Prostate gland (tissue), 2 donors: Measurements from ENCODE around the gene LETMD1. TPM values are rescaled to one million over a fixed set of nuclear protein-coding genes. Genes with fewer than 3 reads are reported as not detected.
"Not testable (repeated sequence)": the region's sequence is repeated elsewhere in the genome, so short reads cannot be mapped to it uniquely, and the experiment has no call there.

Source experiments
- DNase-seq: peaks from one replicate; pipeline ENCODE4 v3.0.0-alpha.2; 2019; ENCODE audit warnings: low spot score
- H3K27ac ChIP-seq, 2 donors: fragments of 200-600 bp; sonication (generic); 2 replicates each; pipeline ENCODE4 v1.5.1; 2017 to 2019
- H3K27me3 ChIP-seq: fragments of 200-600 bp; sonication (generic); replicated peaks from 2 replicates; pipeline ENCODE4 v1.5.1; 2019; ENCODE audit not compliant: insufficient read depth
- H3K36me3 ChIP-seq, 2 donors: fragments of 200-600 bp; sonication (generic); 1 replicate in 1 of 2; 2 replicates in 1 of 2; pipeline versions ENCODE4 v1.5.1 to v1.8.1; 2017 to 2019
- H3K4me1 ChIP-seq: fragments of 200-600 bp; sonication (generic); replicated peaks from 2 replicates; pipeline ENCODE4 v1.5.1; 2019
- H3K4me3 ChIP-seq, 2 donors: fragments of 200-600 bp; sonication (generic); 2 replicates each; pipeline ENCODE4 v1.5.1; 2017 to 2019
- H3K9me3 ChIP-seq: fragments of 200-600 bp; sonication (generic); 2 replicates; pipeline ENCODE4 v1.5.1; 2017
- CTCF ChIP-seq, 4 experiments: fragments of 200-600 bp in 2 of 4; fragments of 450-650 bp in 2 of 4; sonication (generic) in 2 of 4; IDR thresholded peaks; 1 replicate in 3 of 4; 2 replicates in 1 of 4; pipeline ENCODE4 v1.5.1; 2016 to 2019; ENCODE audit warnings: antibody characterized with exemption in 4 of 4, mild to moderate bottlenecking in 2 of 4, moderate library complexity in 2 of 4
- POLR2A ChIP-seq: fragments of 450-650 bp; IDR thresholded peaks from one replicate; pipeline ENCODE4 v1.6.1; 2016; ENCODE audit warnings: antibody characterized with exemption, mild to moderate bottlenecking
- POLR2AphosphoS5 ChIP-seq: sonication (generic); formaldehyde crosslinking; IDR thresholded peaks from one replicate; pipeline ENCODE4 v1.6.1; 2017; ENCODE audit warnings: antibody characterized with exemption
- WGBS: methylation state at CpG from one replicate; pipeline ENCODE4 v1.1.5; 2018; 5-methylcytosine and 5-hydroxymethylcytosine counted together
- intact Hi-C: fragments of 100-400 bp; cut with DNase I; formaldehyde crosslinking; loops from one replicate; pipeline ENCODE4 v1.14.2; 2022
- total RNA-seq, 2 donors: library from RNA; depleted of rRNA; stranded (reverse); fragments of >200 nt; gene quantifications; one replicate each; pipeline ENCODE4 v1.1.0, GENCODE V29; 2016

Gene LETMD1
- total RNA-seq, 2 donors from 2014 or later, result 63.3 to 63.6 TPM

DNA sequence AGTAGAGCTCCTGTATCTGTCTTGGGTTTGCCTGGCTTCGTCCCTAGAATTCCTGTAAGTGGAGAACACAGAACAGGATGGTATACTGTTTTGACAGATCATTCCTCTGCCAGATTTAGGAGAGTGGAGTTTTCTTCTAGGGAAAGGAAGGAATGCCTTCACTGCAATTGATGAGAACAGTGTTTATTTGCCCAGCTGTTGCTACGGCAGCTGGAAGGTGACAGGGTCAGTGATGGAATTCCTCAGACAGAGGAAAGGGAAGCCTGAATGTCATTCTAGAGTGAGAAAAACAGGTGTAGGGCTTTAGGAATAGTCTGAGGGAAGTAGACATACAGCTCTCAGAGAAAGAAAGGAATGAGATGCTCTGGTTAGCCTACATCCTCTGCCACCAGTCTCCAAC, 23.5 kb downstream of the LETMD1 start:
- H3K4me3 ChIP-seq, result no peak overlapping the region
- no peak overlapping the region for H3K27ac ChIP-seq
- no peak for TF ChIP-seq POLR2AphosphoS5
- no peak for TF ChIP-seq POLR2A
- no peak for TF ChIP-seq CTCF (IDR thresholded peaks at IDR 0.05)
- H3K27me3 ChIP-seq, result no peaks in the 10 kb centered on the region
- H3K4me1 ChIP-seq, result no peaks in the 10 kb centered on the region
- intact Hi-C loops, result no loop called here
- WGBS, result 86% methylated on average over 2 of the region's 2 CpGs
- H3K36me3 ChIP-seq, result peaks cover 0 to 10% of the 10 kb centered on the region in 2 donors
- no peak for DNase-seq
- no peaks in the 10 kb centered on the region for H3K9me3 ChIP-seq

- TF ChIP-seq CTCF (IDR thresholded peaks at IDR 0.05) (no peak), POLR2AphosphoS5 (no peak), POLR2A (no peak)
- intact Hi-C loops, result no loop called here
- 94% methylated on average over 5 of the region's 5 CpGs for WGBS
- H3K4me1 ChIP-seq, result no peaks in the 10 kb centered on the region
- no peaks in the 10 kb centered on the region for H3K27me3 ChIP-seq
- no peak overlapping the region for H3K27ac ChIP-seq
- H3K4me3 ChIP-seq, result no peak overlapping the region
- H3K9me3 ChIP-seq, result no peaks in the 10 kb centered on the region
- no peaks in the 10 kb centered on the region for H3K36me3 ChIP-seq
- no peak for DNase-seq
Measured at GRCh38 chr12:51075390-51075789, 27.3 kb downstream of the LETMD1 start.

- no peaks in the 10 kb centered on the region for H3K27me3 ChIP-seq
- no peak overlapping the region for H3K27ac ChIP-seq
- intact Hi-C loops, result no loop called here
- H3K9me3 ChIP-seq, result no peaks in the 10 kb centered on the region
- H3K4me1 ChIP-seq, result no peaks in the 10 kb centered on the region
- 91% methylated on average over 10 of the region's 10 CpGs for WGBS
- no peak overlapping the region for H3K4me3 ChIP-seq
- DNase-seq, result no peak
- H3K36me3 ChIP-seq, result no peaks in the 10 kb centered on the region
- no peak for TF ChIP-seq CTCF (IDR thresholded peaks at IDR 0.05)
- TF ChIP-seq POLR2AphosphoS5, result no peak
Measured at GRCh38 chr12:51076236-51076930, 28.3 kb downstream of the LETMD1 start.

DNA sequence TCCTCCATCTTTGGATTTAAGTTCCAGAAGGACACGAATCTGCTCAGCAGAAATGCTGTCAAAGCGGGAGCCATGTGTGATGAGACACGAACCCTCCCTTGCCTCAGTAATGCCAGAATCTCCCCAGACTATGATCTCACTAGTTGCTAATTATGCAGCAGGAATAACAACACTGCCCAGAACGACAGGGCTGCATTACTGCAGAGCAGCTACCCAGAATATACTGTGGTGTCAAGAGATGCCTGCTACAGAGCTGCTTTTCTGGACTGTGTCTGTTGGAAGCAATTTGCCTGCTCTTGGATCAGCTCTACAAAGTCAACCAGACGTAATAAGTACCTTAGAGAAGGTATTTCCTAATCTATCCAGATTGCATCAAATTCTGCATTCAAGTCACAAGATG, 29.8 kb downstream of the LETMD1 start:
- no peak overlapping the region for H3K27ac ChIP-seq
- no peak for TF ChIP-seq CTCF (IDR thresholded peaks at IDR 0.05)
- TF ChIP-seq POLR2AphosphoS5, result no peak
- no peak for TF ChIP-seq POLR2A
- WGBS, result 25% methylated on average over 5 of the region's 5 CpGs
- H3K27me3 ChIP-seq, result no peaks in the 10 kb centered on the region
- no peaks in the 10 kb centered on the region for H3K4me1 ChIP-seq
- H3K4me3 ChIP-seq, result no peak overlapping the region
- no peaks in the 10 kb centered on the region for H3K9me3 ChIP-seq
- no peaks in the 10 kb centered on the region for H3K36me3 ChIP-seq
- intact Hi-C loops, result no loop called here
- no peak for DNase-seq

DNA sequence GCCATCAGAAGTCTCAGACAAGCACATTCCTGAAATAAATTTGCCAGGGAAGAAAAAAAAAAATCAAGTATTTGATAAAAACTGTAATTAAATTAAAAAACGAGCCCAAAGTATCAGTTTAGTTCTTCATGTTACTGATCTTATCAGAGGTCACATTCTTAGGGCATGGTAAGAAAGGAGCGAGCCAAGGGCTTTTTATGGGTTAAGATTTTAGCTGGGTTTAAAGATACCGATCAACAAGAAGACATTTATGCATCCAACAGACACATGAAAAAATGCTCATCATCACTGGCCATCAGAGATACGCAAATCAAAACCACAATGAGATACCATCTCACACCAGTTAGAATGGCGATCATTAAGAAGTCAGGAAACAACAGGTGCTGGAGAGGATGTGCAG, 30.2 kb downstream of the LETMD1 start:
- H3K4me1 ChIP-seq, H3K27ac ChIP-seq, intact Hi-C loops, H3K9me3 ChIP-seq, H3K4me3 ChIP-seq, DNase-seq, H3K36me3 ChIP-seq, H3K27me3 ChIP-seq: not testable (repeated sequence)
- 38% methylated on average over 5 of the region's 5 CpGs for WGBS

DNA sequence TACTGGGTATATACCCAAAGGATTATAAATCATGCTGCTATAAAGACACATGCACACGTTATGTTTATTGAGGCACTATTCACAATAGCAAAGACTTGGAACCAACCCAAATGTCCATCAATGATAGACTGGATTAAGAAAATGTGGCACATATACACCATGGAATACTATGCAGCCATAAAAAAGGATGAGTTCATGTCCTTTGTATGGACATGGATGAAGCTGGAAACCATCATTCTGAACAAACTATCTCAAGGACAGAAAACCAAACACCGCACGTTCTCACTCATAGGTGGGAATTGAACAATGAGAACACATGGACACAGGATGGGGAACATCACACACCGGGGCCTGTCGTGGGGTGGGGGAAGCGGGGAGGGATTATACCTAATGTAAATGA, 30.7 kb downstream of the LETMD1 start:
- H3K27ac ChIP-seq, DNase-seq, H3K4me1 ChIP-seq, intact Hi-C loops, H3K27me3 ChIP-seq, H3K4me3 ChIP-seq, H3K9me3 ChIP-seq, H3K36me3 ChIP-seq: not testable (repeated sequence)
- WGBS, result 89% methylated on average over 6 of the region's 6 CpGs
